Measurements from ENCODE around the gene NSDHL. TPM values are rescaled to one million over a fixed set of nuclear protein-coding genes. Genes with fewer than 3 reads are reported as not detected.
A peak's percentile ranks its signal among the peaks of the same experiment; 100 is the strongest.

The NSDHL gene
- polyA plus RNA-seq, 12 donors, result 9.8 to 18.0 (median 12.1) TPM; not detected in 1

GRCh38 chrX:152842772-152843338 lies 12.0 kb downstream of the NSDHL start:
- DNase-seq, result no peak

DNA sequence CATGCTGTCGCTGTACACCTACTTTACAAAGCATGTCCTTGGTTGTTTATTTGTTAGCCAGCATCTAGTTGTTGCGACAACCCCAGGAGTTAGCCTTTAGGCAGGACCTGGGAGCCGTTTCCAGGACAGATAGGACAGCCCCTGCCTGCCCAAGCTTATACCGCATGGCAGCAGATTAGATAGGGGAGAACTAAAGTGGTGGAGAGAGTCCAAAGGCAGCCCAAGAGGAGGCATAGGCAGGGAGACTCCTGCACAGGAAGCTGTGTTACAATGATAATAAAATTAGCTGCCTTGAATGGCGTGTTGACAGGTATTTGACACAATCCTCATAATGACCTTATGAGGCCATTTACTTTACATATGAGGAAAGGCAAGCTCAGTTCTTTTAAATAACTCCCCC lies 13.0 kb downstream of the NSDHL start:
- no peak for DNase-seq

GRCh38 chrX:152844256-152844655 lies 13.4 kb downstream of the NSDHL start:
- no peak for DNase-seq

DNA sequence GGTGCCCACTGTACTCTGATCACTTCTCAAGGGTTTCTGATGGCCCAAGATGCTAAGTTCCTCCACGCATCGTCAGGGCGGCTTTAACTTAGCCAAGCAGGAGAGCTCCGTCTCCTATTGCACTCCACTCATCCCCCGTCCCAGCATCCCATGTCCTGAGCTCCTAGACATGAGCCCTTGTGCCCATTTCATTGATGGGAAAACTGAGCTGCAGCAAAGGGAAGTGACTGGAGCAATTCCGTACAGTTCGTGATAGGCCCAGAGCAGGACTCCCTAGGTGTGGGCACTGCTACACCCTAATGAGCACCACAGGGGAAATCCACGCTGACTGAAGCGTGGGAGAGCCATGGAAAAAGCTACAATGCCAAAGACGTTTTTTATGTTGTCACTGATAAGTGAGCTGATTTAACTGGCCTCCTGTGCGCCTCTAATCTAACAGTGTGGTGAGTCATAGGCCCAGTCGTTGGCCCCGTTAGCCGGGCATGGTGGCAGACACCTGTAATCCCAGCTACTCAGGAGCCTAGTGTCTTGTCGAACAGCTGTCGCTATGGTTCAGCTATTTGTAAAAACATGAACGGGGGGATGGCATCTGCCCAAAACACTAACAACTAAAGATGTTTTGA lies 14.9 kb downstream of the NSDHL start:
- no peak for DNase-seq

DNA sequence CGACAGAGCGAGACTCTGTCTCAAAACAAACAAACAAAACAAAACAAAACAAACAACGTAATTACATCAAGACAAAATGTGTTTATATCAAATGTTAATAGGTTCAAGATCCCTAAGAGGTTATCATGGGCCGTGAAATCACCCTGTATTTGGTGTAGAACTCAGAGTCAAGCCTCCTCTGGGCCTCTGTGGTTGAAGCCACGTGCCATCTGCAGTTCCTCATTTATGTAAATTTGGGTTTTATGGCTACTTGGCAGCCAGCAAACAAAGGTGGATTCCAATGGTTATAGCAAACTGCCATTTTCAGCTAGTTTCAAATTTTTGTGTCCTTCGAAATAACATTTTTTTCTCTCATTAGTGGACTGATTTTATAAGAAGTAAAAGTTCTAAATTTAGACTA lies 16.4 kb downstream of the NSDHL start:
- DNase-seq, result no peak

DNA sequence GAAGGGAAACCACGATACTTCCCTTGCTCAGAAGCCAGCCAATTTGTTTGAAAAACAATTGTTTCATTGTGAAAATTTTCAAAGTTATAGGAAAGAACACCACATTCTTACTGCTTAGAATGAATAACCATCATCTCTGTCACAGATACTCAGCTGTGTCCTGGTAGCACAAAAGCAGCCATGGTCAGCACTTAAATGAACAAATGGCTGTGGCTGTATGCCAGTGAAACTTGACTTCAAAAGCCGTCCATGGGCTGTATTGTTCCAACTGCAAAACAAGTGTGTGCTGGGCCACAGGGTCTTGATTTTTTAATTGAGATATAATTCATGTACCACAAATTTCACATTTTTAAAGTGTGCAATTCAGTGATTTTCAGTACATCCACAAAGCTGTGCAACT lies 19.6 kb downstream of the NSDHL start:
- no peak for DNase-seq

DNA sequence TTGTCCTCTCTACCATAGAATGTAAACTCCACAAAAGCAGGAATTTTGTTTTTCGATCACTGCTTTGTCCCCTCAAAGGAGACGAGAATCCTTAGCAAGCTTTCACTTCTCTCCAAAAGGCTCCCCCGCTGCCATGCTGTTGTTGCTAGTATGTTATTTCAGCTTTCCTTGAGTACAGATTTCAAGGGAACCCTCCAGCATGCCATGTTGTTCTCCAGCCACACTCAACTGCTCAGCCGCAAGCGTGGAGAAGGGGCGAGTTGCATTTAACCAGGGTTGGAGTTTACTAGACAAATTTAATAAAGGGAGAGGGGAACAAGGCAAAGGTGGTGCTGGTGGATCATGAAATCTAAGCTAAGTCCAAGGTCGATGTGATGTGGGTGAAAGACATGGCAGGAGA lies 23.1 kb downstream of the NSDHL start:
- no peak for DNase-seq

GRCh38 chrX:152861116-152861515 lies 30.3 kb downstream of the NSDHL start:
- DNase-seq, result no peak

DNA sequence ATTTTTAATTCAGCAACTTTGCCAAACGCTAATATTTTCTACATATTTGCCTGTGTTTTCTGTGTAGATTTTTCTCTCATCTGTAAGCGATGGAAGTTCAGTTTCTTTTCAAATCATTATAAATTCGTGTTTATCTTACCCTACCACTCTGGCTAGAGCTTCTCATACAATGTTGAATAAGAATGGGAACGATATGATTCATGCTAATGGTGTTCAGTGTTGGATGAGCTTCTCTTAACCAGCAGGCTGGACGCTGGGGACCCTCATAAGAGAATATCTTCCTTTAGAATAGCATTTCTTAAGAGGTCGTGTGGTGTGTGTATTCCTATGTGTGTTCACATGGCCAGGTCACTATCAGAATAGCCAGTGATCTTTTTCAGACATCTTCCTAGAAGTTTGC lies 31.0 kb downstream of the NSDHL start:
- DNase-seq, result no peak

- DNase-seq, result peak; percentile 1
Measured at GRCh38 chrX:152865232-152865920, 34.5 kb downstream of the NSDHL start.

GRCh38 chrX:152866386-152866785 lies 35.5 kb downstream of the NSDHL start:
- DNase-seq, result no peak

DNA sequence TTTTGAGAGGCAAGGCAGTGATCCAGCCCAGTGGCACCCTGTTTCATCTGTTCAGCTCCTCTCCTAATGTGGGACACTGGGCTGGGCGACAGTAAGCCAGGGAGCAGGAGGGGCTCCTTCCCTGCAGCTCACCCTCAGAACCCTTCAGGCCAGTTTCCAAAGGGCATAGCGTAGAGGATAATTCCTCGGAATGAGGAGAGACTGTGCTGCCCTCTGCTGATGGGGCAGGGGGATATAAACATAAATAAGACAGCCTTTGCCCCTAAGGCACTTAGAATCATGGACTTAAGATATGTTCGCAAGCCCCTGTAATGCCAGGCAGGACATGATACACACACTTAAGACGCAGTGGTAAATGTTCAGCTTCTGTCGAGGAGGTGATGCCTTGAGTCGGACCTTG lies 39.1 kb downstream of the NSDHL start:
- no peak for DNase-seq

DNA sequence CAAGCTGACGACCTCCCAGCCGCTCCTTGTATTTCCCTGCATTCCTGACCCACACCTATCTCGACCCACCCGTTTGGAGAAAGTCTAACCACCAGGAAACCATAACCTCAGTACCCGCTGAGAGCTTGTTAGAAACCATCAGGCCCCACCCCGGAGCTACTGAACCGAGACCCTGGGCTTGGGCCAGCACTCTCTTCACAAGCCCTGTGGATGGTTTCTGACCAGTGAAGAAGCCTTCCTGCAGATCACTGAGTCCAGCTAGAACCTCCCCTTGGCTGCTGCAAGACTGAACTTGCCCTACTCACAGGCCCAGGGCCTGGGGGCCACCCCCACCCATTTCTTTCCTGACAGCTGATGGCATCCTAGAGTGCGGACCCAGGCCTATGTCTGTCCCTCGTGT lies 40.4 kb downstream of the NSDHL start:
- DNase-seq, result no peak

GRCh38 chrX:152872522-152872921 lies 41.7 kb downstream of the NSDHL start:
- no peak for DNase-seq

GRCh38 chrX:152873361-152873760 lies 42.5 kb downstream of the NSDHL start:
- DNase-seq, result no peak

DNA sequence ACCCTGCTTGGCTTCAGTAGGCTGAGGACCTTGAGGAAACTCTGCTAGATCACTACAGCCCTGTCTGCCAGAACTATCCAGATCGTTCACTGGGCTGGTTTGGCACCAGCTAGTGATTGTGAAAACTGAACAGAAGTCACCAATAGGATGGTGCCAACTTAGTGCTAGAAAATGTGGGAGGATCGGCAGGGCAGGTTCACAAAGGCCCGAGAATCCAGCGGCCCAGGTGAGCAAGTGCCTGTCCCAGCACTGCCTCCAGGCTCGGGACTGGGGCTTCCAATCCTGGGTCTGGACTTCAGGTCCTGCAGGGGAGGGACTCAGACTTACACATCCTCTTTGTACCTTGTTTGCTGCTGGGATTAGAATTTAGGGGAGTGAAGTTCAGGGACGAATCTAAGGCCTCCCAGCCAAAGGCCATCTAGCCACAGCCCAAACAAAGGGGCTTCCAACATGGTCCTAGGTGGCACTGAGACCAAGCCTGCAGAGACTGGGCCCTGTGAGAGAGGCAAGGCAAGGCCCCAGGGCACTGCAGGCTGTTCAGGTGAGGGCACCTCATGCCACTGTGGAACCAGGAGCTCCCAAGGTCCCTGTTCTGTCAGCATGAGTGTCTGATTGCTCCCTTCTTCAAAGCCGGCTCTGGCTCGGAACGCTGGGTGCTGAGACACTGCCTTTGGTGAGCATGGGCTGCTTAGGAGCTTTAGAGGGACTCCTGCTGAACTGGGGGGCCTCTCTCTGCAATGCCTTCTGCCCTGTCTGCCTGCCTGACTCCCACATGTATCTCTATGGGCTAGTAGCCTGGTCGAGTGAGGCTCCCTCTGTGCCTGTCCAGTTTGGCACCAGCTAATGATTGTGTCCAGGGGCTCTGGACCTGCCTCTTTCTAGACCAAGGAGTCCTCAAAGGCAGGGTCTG lies 46.3 kb downstream of the NSDHL start:
- DNase-seq, result no peak

DNA sequence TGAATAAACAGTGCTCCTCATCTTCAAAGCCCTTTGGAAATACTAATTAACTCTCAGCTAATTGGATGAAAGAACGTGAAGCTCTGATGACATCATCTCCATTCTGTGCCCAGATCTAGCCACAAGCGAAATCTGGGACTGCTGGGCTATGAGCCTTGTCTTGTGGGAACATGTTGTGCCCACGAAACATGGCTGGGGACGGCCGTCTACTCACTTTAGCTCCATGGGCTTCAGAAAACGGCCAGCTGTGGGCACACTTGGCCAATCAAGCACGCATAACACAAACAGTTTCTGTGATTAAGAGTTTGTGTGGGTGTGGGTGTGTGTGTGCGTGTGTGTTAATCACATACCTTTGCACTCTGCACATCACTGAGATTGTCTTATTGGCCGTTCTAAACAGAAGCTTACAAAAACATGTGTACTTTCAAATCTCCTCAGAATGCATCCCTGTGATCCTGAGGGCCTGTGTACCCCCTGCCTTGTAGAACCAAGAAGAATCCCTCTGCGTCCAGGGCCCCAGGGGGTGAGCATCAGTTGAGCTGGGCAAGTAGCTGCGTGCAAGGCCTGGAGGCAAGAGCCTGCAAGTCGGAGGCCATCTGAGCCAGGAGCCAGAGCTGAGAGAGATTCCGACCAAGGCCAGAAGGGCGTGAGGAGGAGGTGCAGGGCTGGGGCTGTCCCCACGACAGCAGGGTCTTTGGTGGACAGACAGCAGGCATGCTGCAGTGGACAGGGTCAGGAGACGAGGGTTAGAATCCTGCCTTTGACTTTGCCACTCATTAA lies 48.3 kb downstream of the NSDHL start:
- DNase-seq, result no peak

DNA sequence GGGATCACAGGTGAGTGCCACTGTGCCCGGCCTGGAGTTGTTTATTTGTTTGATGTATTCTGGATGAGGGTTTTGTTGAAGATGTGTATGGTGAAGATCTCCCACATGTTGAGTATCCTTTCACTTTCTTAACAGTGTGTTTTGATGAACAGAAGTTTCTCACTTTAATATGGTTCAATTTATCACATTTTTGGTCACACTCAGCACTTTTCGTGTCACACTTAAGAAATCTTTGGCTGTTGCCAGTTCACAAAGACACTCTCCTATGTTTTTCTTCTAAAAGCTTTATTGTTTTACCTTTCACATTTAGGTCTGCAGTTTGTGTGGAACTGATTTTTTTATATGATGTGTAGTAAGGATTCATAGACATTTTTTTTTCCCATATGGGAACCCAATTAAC lies 50.4 kb downstream of the NSDHL start:
- DNase-seq, result no peak

- no peak for DNase-seq
Measured at GRCh38 chrX:152884171-152884570, 53.3 kb downstream of the NSDHL start.

GRCh38 chrX:152886716-152887115 lies 55.9 kb downstream of the NSDHL start:
- DNase-seq, result no peak

DNA sequence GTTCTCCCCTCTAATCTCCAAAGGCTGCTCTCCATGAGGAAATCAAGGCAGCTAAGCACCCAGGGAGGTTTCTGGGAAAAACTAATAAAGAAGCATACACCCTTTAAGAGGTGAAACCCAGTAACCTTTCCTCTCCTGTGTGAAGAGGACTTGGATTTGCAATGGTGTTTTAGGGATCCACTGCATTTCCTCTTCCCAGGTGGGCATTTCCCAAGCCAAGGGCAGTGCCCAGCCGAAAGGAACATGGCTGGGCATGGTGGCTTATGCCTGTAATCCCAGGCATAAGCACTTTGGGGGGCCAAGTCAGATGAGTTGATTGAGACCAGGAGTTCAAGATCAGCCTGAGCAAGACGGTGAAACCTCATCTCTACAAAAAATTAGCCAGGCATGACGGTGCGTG lies 61.6 kb downstream of the NSDHL start:
- no peak for DNase-seq

Data from muscle of arm (tissue), 12 donors.